NCI-H82 treated with DMSO at 0.1 percent for 48 hours (cell line): Measurements from ENCODE around the gene HOXB8.

ENCODE experiments used
- DNase-seq: peaks from one replicate; lab custom pipeline; 2025; ENCODE audit not compliant: unreplicated experiment; lab: John Stamatoyannopoulos, UW

HOXB8 gene

GRCh38 chr17:48637323-48638260, 22.5 kb upstream of the HOXB8 start:
- no peak for DNase-seq

- DNase-seq: peak; percentile 14
These were observed 21.3 kb upstream of the HOXB8 start for GRCh38 chr17:48636177-48637018.

- no peak for DNase-seq
These were observed 19.6 kb upstream of the HOXB8 start for GRCh38 chr17:48634493-48635208.

GRCh38 chr17:48633266-48633677, 18.2 kb upstream of the HOXB8 start:
- no peak for DNase-seq

- no peak for DNase-seq
These were observed 17.6 kb upstream of the HOXB8 start for GRCh38 chr17:48632579-48633265.

- no peak for DNase-seq
These were observed 16.8 kb upstream of the HOXB8 start for GRCh38 chr17:48631693-48632578.

- no peak for DNase-seq
These were observed 16.0 kb upstream of the HOXB8 start for GRCh38 chr17:48630925-48631692.

GRCh38 chr17:48630009-48630924, 15.2 kb upstream of the HOXB8 start:
- DNase-seq: no peak

- no peak for DNase-seq
These were observed 14.3 kb upstream of the HOXB8 start for GRCh38 chr17:48629411-48629759.

- DNase-seq: no peak
These were observed 13.7 kb upstream of the HOXB8 start for GRCh38 chr17:48628649-48629410.

GRCh38 chr17:48627623-48628521, 12.8 kb upstream of the HOXB8 start:
- DNase-seq: no peak

GRCh38 chr17:48627118-48627597, 12.1 kb upstream of the HOXB8 start:
- no peak for DNase-seq

GRCh38 chr17:48626245-48627117, 11.4 kb upstream of the HOXB8 start, which contains the start of gene HOXB9:
HOXB9 (minus strand) TSS chr17:48626358; CDS start chr17:48626269, 89 bp downstream.
- DNase-seq: no peak

- DNase-seq: no peak
These were observed 10.6 kb upstream of the HOXB8 start for GRCh38 chr17:48625495-48626244.
